Dermis blood vessel endothelial cell (primary cell): ENCODE results near the gene SKIDA1. TPM values are rescaled to one million over a fixed set of nuclear protein-coding genes. Genes with fewer than 3 reads are reported as not detected.

Experiments
- DNase-seq: peaks from one replicate; pipeline ENCODE4 v3.0.0; 2010
- total RNA-seq: library from RNA; depleted of rRNA; stranded (reverse); fragments of >200 nt; gene quantifications from 2 replicates; pipeline ENCODE4 v1.2.3, GENCODE V29; 2014

SKIDA1 gene
- total RNA-seq, 1 donor from 2014 or later, result 1.0 TPM

GRCh38 chr10:21515361-21516241, 9.9 kb downstream of the SKIDA1 start:
- DNase-seq, result no peak

- DNase-seq, result no peak
Observed at GRCh38 chr10:21514818-21515351, 10.6 kb downstream of the SKIDA1 start.

GRCh38 chr10:21514129-21514817, 11.2 kb downstream of the SKIDA1 start:
- no peak for DNase-seq

- DNase-seq, result no peak
Observed at GRCh38 chr10:21513405-21513788, 12.1 kb downstream of the SKIDA1 start.

- DNase-seq, result no peak
Observed at GRCh38 chr10:21512573-21513404, 12.7 kb downstream of the SKIDA1 start.

- no peak for DNase-seq
Observed at GRCh38 chr10:21511946-21512572, 13.4 kb downstream of the SKIDA1 start.

- no peak for DNase-seq
Observed at GRCh38 chr10:21511095-21511570, 14.3 kb downstream of the SKIDA1 start.

- DNase-seq, result no peak
Observed at GRCh38 chr10:21510241-21511094, 15.0 kb downstream of the SKIDA1 start.

GRCh38 chr10:21509341-21510240, 15.9 kb downstream of the SKIDA1 start:
- DNase-seq, result no peak

- DNase-seq, result no peak
Observed at GRCh38 chr10:21508706-21509331, 16.7 kb downstream of the SKIDA1 start.

GRCh38 chr10:21507150-21507549, 18.3 kb downstream of the SKIDA1 start:
- no peak for DNase-seq

GRCh38 chr10:21506351-21506750, 19.1 kb downstream of the SKIDA1 start:
- DNase-seq, result no peak

- DNase-seq, result no peak
Observed at GRCh38 chr10:21505711-21506278, 19.7 kb downstream of the SKIDA1 start.

GRCh38 chr10:21503542-21503941, 21.9 kb downstream of the SKIDA1 start:
- no peak for DNase-seq

GRCh38 chr10:21502348-21502740, 23.1 kb downstream of the SKIDA1 start:
- no peak for DNase-seq

- DNase-seq, result no peak
Observed at GRCh38 chr10:21501731-21502347, 23.6 kb downstream of the SKIDA1 start.

- no peak for DNase-seq
Observed at GRCh38 chr10:21501091-21501490, 24.4 kb downstream of the SKIDA1 start.

- no peak for DNase-seq
Observed at GRCh38 chr10:21500578-21500910, 24.9 kb downstream of the SKIDA1 start.
